ENCODE measurements around the gene NRBF2.
"Not testable (repeated sequence)": the region's sequence is repeated elsewhere in the genome, so short reads cannot be mapped to it uniquely, and the experiment has no call there.

NRBF2 gene

GRCh38 chr10:63146503-63146902, 13.4 kb downstream of the NRBF2 start:
- H3K27ac ChIP-seq (ENCODE audit: low read depth, low read length, poor library complexity, severe bottlenecking): no peak overlapping the region
- no peaks in the 10 kb centered on the region for H3K9me2 ChIP-seq (ENCODE audit: low read depth, low read length)
- H3K4me3 ChIP-seq (ENCODE audit: low read depth, low read length, poor library complexity, severe bottlenecking): no peak overlapping the region
- H3K36me3 ChIP-seq (ENCODE audit: insufficient read depth, low read length): peaks cover 29% of the 10 kb centered on the region
- H3K4me2 ChIP-seq (ENCODE audit: low read length): no peak overlapping the region
- H2AFZ ChIP-seq (ENCODE audit: low read length): no peak overlapping the region
- no peak for TF ChIP-seq EZH2 (IDR thresholded peaks at IDR 0.05; ENCODE audit: borderline replicate concordance, low read length)
- TF ChIP-seq CTCF (IDR thresholded peaks at IDR 0.05; ENCODE audit: low read length): no peak
- no peak overlapping the region for H3K9ac ChIP-seq (ENCODE audit: low read length)
- H4K20me1 ChIP-seq (ENCODE audit: insufficient read depth, low read length): 0 out of 2 replicates have a peak, but pooled peaks cover 3% of the 10 kb centered on the region
- no peaks in the 10 kb centered on the region for H3K27me3 ChIP-seq (ENCODE audit: insufficient read depth, low read length)
- no peaks in the 10 kb centered on the region for H3K4me1 ChIP-seq (ENCODE audit: insufficient read depth, low read length, severe bottlenecking)
- H3K79me2 ChIP-seq (ENCODE audit: insufficient read depth, low read length): peaks cover 47% of the 10 kb centered on the region
- no peaks in the 10 kb centered on the region; the same call in 1 of the 2 replicates for H3F3A ChIP-seq (ENCODE audit: insufficient read depth, low read length)
- H3K9me3 ChIP-seq (ENCODE audit: low read length): no peaks in the 10 kb centered on the region

- peaks cover 19% of the 10 kb centered on the region for H3K79me2 ChIP-seq (ENCODE audit: insufficient read depth, low read length)
- no peak for TF ChIP-seq CTCF (IDR thresholded peaks at IDR 0.05; ENCODE audit: low read length)
- TF ChIP-seq EZH2 (IDR thresholded peaks at IDR 0.05; ENCODE audit: borderline replicate concordance, low read length): no peak
Measured at GRCh38 chr10:63150745-63151144, 17.6 kb downstream of the NRBF2 start.

GRCh38 chr10:63153868-63154545, 20.9 kb downstream of the NRBF2 start:
- not testable (repeated sequence) for H3K4me3 ChIP-seq (ENCODE audit: low read depth, low read length, poor library complexity, severe bottlenecking); H3K4me2 ChIP-seq (ENCODE audit: low read length); H2AFZ ChIP-seq (ENCODE audit: low read length); H3K9ac ChIP-seq (ENCODE audit: low read length); H3K9me2 ChIP-seq (ENCODE audit: low read depth, low read length); H3K79me2 ChIP-seq (ENCODE audit: insufficient read depth, low read length); H3F3A ChIP-seq (ENCODE audit: insufficient read depth, low read length); H3K27ac ChIP-seq (ENCODE audit: low read depth, low read length, poor library complexity, severe bottlenecking); H3K9me3 ChIP-seq (ENCODE audit: low read length); H3K27me3 ChIP-seq (ENCODE audit: insufficient read depth, low read length); H3K4me1 ChIP-seq (ENCODE audit: insufficient read depth, low read length, severe bottlenecking); H4K20me1 ChIP-seq (ENCODE audit: insufficient read depth, low read length)
- peaks cover 43% of the 10 kb centered on the region for H3K36me3 ChIP-seq (ENCODE audit: insufficient read depth, low read length)

More at GRCh38 chr10:63150745-63151144, 17.6 kb downstream of the NRBF2 start:
- no peaks in the 10 kb centered on the region; the same call in 1 of the 2 replicates for H3F3A ChIP-seq (ENCODE audit: insufficient read depth, low read length)
- no peaks in the 10 kb centered on the region for H3K4me1 ChIP-seq (ENCODE audit: insufficient read depth, low read length, severe bottlenecking)
- no peaks in the 10 kb centered on the region for H3K9me2 ChIP-seq (ENCODE audit: low read depth, low read length)
- no peak overlapping the region for H3K4me2 ChIP-seq (ENCODE audit: low read length)
- 0 out of 2 replicates have a peak, but pooled peaks cover 3% of the 10 kb centered on the region for H4K20me1 ChIP-seq (ENCODE audit: insufficient read depth, low read length)
- no peak overlapping the region for H3K9ac ChIP-seq (ENCODE audit: low read length)
- peaks cover 59% of the 10 kb centered on the region for H3K36me3 ChIP-seq (ENCODE audit: insufficient read depth, low read length)
- H3K27me3 ChIP-seq (ENCODE audit: insufficient read depth, low read length): no peaks in the 10 kb centered on the region
- no peak overlapping the region for H3K27ac ChIP-seq (ENCODE audit: low read depth, low read length, poor library complexity, severe bottlenecking)
- H2AFZ ChIP-seq (ENCODE audit: low read length): no peak overlapping the region
- H3K9me3 ChIP-seq (ENCODE audit: low read length): no peaks in the 10 kb centered on the region
- no peak overlapping the region for H3K4me3 ChIP-seq (ENCODE audit: low read depth, low read length, poor library complexity, severe bottlenecking)
